ENCODE results near the gene SLC16A6. TPM values are rescaled to one million over a fixed set of nuclear protein-coding genes. Genes with fewer than 3 reads are reported as not detected.

Gene SLC16A6
- total and polyA plus RNA-seq, 2 of the 4 experiments (the other 2 are of a cell fraction) = 0.22 to 0.54 TPM

DNA sequence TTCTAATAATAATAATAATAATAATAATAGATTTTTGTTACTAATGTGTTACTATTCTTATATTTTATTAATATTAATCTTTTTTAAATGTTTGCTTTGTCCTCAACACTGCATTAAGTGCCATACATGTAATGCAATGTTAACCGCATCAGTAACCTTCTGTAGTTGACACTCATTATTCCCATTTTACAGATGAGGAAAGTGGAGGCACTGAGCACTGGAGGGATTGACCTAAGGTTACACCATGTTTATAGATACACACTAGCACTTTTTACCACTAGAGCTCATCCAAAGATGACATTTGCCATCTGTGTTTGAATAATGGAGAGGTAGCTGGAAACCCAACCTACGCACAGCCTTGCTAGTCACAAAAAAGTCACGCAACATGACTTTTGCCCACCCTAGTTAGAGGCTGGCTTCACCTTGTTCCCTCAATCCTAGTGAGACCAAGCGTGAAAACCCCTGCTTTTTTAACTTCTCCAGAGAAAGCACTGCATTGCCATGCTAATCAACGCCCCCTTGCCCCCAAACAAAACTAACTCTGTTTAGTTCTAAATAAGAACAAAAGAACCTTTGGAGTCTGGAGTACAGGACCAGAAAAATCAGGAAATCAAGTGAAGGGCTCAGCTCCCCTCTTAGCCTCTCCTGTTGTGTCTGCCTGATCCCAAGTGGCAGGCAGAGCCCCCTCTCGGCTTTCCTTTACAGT is 2.7 kb upstream of the SLC16A6 start:
- ChIA-PET CTCF (interaction anchor here (3.2 kb wide), 1 partner anchor 106 kb away, joined by 9 read pairs; no protein-coding TSS in a partner anchor), POLR2A (ENCODE audit: unreplicated experiment) (no interaction called here)
- no peak for TF ChIP-seq MXI1 (IDR thresholded peaks at IDR 0.05; ENCODE audit: borderline replicate concordance, low read depth, low read length)
- TF ChIP-seq SMC3 (IDR thresholded peaks at IDR 0.05; ENCODE audit: low read depth, low read length) = no peak
- no peak for TF ChIP-seq BHLHE40 (IDR thresholded peaks at IDR 0.05; ENCODE audit: low read depth, low read length)
- TF ChIP-seq RAD21 (IDR thresholded peaks at IDR 0.05; ENCODE audit: low read length) = no peak
- no peak for TF ChIP-seq RCOR1 (IDR thresholded peaks at IDR 0.05; ENCODE audit: insufficient replicate concordance, low read length)
- TF ChIP-seq, protein P1, sequence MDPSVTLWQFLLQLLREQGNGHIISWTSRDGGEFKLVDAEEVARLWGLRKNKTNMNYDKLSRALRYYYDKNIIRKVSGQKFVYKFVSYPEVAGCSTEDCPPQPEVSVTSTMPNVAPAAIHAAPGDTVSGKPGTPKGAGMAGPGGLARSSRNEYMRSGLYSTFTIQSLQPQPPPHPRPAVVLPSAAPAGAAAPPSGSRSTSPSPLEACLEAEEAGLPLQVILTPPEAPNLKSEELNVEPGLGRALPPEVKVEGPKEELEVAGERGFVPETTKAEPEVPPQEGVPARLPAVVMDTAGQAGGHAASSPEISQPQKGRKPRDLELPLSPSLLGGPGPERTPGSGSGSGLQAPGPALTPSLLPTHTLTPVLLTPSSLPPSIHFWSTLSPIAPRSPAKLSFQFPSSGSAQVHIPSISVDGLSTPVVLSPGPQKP (IDR thresholded peaks at IDR 0.05; ENCODE audit: borderline replicate concordance, low read depth, low read length) = no peak
- no peak for TF ChIP-seq CEBPB (IDR thresholded peaks at IDR 0.05; ENCODE audit: low read depth, low read length)
- TF ChIP-seq CHD1 (IDR thresholded peaks at IDR 0.05; ENCODE audit: low read depth, low read length) = no peak
- TF ChIP-seq, protein P2, sequence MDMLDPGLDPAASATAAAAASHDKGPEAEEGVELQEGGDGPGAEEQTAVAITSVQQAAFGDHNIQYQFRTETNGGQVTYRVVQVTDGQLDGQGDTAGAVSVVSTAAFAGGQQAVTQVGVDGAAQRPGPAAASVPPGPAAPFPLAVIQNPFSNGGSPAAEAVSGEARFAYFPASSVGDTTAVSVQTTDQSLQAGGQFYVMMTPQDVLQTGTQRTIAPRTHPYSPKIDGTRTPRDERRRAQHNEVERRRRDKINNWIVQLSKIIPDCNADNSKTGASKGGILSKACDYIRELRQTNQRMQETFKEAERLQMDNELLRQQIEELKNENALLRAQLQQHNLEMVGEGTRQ (IDR thresholded peaks at IDR 0.05; ENCODE audit: low read depth, low read length) = no peak
- no peak for TF ChIP-seq NFE2L2 (IDR thresholded peaks at IDR 0.05; ENCODE audit: low read depth, low read length)
- H2AFZ ChIP-seq (replicated peaks; ENCODE audit: low read length, poor library complexity) = no peak overlapping the region
- no peak overlapping the region for H2BK120ac ChIP-seq (ENCODE audit: low read depth, low read length)
- no peak overlapping the region for H3K4me3 ChIP-seq (ENCODE audit: insufficient read depth, low read depth, low read length)
- no peak overlapping the region for H2AK5ac ChIP-seq (ENCODE audit: low read depth, low read length)
- no peak overlapping the region for H2BK20ac ChIP-seq (ENCODE audit: low read depth, low read length)
- H3K14ac ChIP-seq (replicated peaks; ENCODE audit: low read depth, low read length) = no peak overlapping the region
- ATAC-seq (ENCODE audit: low read depth) = no peak
- dilution Hi-C loops (cut with HindIII; ENCODE audit: low sequenced_read_pairs, unreplicated experiment) (no loop called here), intact Hi-C loops (cut with micrococcal nuclease) (loop anchor here (5.0 kb wide), 1 partner anchor 89 kb away; no protein-coding TSS in a partner anchor), in situ Hi-C loops (cut with MboI; ENCODE audit: low sequenced_read_pairs) (no loop called here)
- no TSS peak for BruUV-seq (replicated peaks)
- H3K18ac ChIP-seq (ENCODE audit: low read depth, low read length) = no peak overlapping the region
- no peaks in the 10 kb centered on the region for H3K9me1 ChIP-seq (ENCODE audit: insufficient read depth, low read length)
- no peak overlapping the region for H2BK5ac ChIP-seq (ENCODE audit: low read depth, low read length, poor library complexity, severe bottlenecking)
- H3K4me1 ChIP-seq (ENCODE audit: control insufficient read depth, insufficient read depth, low read length) = peaks cover 5% of the 10 kb centered on the region
- H4K8ac ChIP-seq (ENCODE audit: low read depth in 2 of 2, low read length in 2 of 2) = no peak overlapping the region
- H3K4ac ChIP-seq (ENCODE audit: low read depth, low read length) = no peak overlapping the region
- peaks cover 22% of the 10 kb centered on the region for H3K27me3 ChIP-seq (ENCODE audit: control insufficient read depth, insufficient read depth, low read length)
- H3K36me3 ChIP-seq (ENCODE audit: control insufficient read depth, insufficient read depth, low read length) = no peaks in the 10 kb centered on the region
- H2AK9ac ChIP-seq (replicated peaks; ENCODE audit: low read depth, low read length, poor library complexity) = peak overlapping the region; percentile 7
- H4K5ac ChIP-seq (ENCODE audit: low read depth, low read length) = no peak overlapping the region
- H3K27ac ChIP-seq (ENCODE audit: insufficient read depth, low read length) = no peak overlapping the region
- no peak overlapping the region for H4K91ac ChIP-seq (ENCODE audit: insufficient read depth, low read depth, low read length)
- no peak for DNase-seq
- H3K56ac ChIP-seq (ENCODE audit: extremely low read depth, insufficient read depth, low read length) = no peak overlapping the region
- no peak overlapping the region for H3K9ac ChIP-seq (ENCODE audit: low read depth, low read length)
- no peak overlapping the region for H3K4me2 ChIP-seq (ENCODE audit: low read depth, low read length)
- WGBS, 2 experiments (ENCODE audit: extremely low coverage in 2 of 2, insufficient read length in 1 of 2) = 90% methylated on average over 2 of the region's 6 CpGs; no CpG with 5 or more reads in 1 of the 2 experiments
- H3K23ac ChIP-seq (ENCODE audit: low read depth, low read length) = no peak overlapping the region
- no peaks in the 10 kb centered on the region; the same call in 1 of the 2 replicates for H3K9me3 ChIP-seq (ENCODE audit: control insufficient read depth, insufficient read depth, low read length)
- H4K20me1 ChIP-seq (ENCODE audit: insufficient read depth, low read length) = no peaks in the 10 kb centered on the region; the same call in 1 of the 2 replicates
- H3K79me1 ChIP-seq (ENCODE audit: low read depth in 1 of 2, low read length in 2 of 2) = no peaks in the 10 kb centered on the region
- no peak overlapping the region for H2BK15ac ChIP-seq (ENCODE audit: low read depth, low read length)
